ENCODE results near the gene PSMD7.
"Not testable (repeated sequence)": the region's sequence is repeated elsewhere in the genome, so short reads cannot be mapped to it uniquely, and the experiment has no call there.

The PSMD7 gene

DNA sequence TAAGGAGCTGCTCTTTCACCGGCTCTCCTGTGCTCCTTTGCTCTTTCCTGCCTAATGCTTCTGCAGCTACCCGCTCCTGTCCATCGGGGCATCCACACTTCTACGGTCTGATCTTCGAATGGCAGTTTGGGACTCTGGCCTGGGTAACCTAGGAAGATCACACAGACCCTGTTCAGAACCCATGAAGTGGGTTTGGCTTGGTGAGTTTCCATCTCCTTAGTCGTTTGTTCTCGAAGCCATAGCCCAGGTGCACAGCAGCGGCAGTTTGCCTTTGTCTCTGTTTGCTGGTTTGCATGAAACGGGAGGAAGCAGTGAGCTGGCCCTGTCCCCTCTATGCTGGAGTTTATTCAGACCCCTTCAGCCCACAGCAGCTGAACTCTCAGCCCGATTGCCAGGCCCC lies 29.0 kb downstream of the PSMD7 start:
- H3K27me3 ChIP-seq, result no peaks in the 10 kb centered on the region
- no peak overlapping the region for H3K27ac ChIP-seq
- H4K20me1 ChIP-seq, result peaks cover 0 to 20% (median 0%) of the 10 kb centered on the region in 11 experiments; a peak in 1 of 22 replicates

DNA sequence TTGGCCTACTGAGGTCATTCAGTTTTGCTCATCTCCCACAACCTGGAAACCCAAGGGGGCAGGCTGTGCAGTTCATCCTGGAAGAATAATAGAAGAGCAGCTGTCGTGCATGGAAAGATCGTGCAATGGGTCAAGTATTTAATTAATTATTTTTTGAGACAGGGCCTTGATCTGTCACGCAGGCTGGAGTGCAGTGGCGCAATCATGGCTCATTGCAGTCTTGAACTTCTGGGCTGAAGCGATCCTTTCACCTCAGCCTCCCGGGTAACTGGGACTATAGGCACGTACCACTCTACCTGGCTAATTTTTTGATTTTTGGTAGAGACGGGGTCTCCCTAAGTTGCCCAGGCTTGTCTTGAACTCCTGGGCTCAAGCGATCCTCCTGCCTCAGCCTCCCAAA lies 31.7 kb downstream of the PSMD7 start:
- Histone ChIP-seq H3K36me3 (peaks cover 45 to 85% (median 65%) of the 10 kb centered on the region in 11 experiments), H4K20me1 (peaks cover 0 to 18% (median 0%) of the 10 kb centered on the region in 11 experiments; a peak in 1 of 22 replicates)
- not testable (repeated sequence) for H3K4me3 ChIP-seq; H3K9me3 ChIP-seq (replicated peaks in 1 of 11); H3K27me3 ChIP-seq; H3K27ac ChIP-seq; H3K4me2 ChIP-seq; H3K9ac ChIP-seq; H3K4me1 ChIP-seq

More for the DNA sequence above, 29.0 kb downstream of the PSMD7 start:
- peaks cover 0 to 9% (median 0%) of the 10 kb centered on the region in 10 experiments; a peak in 3 of 20 replicates for H3K4me1 ChIP-seq
- no peaks in the 10 kb centered on the region for H3K9me3 ChIP-seq (replicated peaks in 1 of 11)
- no peak overlapping the region for H3K4me3 ChIP-seq
- H3K36me3 ChIP-seq, result peaks cover 32 to 76% (median 48%) of the 10 kb centered on the region in 11 experiments
- no peak for TF ChIP-seq Cebpa-rat (IDR thresholded peaks at IDR 0.05)
- H3K4me2 ChIP-seq, result no peak overlapping the region
- no peak overlapping the region for H3K9ac ChIP-seq

DNA sequence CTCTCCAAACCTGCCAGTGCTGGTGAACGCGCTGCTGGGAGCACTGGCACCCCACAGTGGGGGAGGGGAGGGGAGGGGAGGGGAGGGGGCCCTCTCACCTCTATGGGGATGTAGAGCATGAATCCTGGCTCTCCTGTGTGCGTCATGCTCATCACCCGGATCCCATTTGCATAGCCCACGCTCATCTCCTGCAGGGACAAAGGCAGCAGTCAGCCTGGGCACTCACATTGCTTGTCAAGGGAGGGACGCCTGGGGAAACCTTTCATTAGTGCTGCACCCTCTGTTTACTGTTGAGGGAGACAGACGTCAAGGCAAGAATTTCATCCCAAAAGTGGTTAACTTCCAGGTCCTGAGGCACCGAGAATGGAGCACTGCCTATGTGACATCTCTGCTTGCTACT lies 35.9 kb downstream of the PSMD7 start:
- H3K9me3 ChIP-seq (replicated peaks in 1 of 11); H3K4me2 ChIP-seq; H3K27ac ChIP-seq; H4K20me1 ChIP-seq; H3K4me1 ChIP-seq; H3K9ac ChIP-seq; H3K4me3 ChIP-seq; H3K27me3 ChIP-seq: not testable (repeated sequence)
- peaks cover 47 to 70% (median 56%) of the 10 kb centered on the region in 11 experiments for H3K36me3 ChIP-seq

DNA sequence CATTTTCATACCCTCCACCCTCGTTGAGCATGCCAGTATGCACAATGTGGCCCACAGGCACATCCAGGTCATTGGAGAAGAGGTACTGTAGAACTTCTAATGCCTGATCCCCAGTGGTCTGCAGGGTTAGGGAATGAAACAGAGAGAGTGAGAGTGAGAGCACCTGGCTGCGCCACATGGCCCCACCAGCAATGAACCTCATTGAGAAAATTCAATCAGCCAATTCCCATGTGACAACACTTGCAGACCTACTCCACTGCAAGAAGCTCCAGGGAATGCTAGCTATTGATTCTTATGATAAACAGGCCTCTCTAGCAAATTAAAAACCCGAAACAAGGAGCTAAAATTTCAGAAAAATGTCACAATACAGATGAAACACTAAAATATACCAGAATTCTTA lies 40.9 kb downstream of the PSMD7 start:
- H3K4me3 ChIP-seq; H3K9ac ChIP-seq; H3K27ac ChIP-seq; H4K20me1 ChIP-seq; H3K9me3 ChIP-seq (replicated peaks in 1 of 11); H3K4me1 ChIP-seq; H3K27me3 ChIP-seq; H3K4me2 ChIP-seq: not testable (repeated sequence)
- peaks cover 50 to 81% (median 65%) of the 10 kb centered on the region in 11 experiments for H3K36me3 ChIP-seq

DNA sequence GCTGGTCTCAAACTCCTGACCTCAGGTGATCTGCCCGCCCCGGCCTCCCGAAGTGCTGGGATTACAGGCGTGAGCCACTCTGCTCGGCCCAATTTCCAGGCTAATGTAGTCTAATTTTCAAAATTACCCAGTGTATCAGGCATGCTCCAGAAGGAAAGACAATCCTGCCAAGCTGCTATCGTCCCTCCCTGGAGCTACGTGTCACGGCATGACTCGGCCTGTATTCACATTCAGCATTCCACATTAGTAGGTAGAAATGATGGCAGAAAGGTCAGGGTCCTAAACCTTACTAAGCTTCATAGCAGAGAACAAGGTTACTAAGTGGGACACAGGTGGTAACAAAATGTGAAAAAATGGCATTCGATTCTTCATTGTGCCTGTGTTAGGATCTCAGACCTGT lies 42.6 kb downstream of the PSMD7 start:
- not testable (repeated sequence) for H4K20me1 ChIP-seq, H3K4me1 ChIP-seq

DNA sequence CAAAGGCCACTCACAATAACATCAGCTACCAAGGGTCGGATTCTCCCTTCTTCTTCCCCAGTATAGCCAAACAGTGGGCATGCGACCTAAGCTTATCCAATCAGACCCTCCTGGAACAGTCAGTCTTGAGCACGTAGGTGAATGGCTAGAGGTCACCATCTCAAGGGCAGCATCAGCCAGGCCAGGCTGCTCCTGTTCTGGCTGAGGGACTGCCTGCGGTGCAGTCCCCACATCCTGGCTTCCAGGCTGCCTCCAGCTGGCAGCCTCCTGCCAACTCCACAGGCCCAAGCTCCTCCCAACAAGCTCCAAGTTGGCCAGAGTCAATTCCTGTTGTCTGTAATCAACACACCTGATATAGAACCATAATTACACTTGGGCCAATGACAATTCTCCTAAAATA lies 56.4 kb downstream of the PSMD7 start:
- not testable (repeated sequence) for H3K9ac ChIP-seq; H3K4me2 ChIP-seq; H4K20me1 ChIP-seq; H3K4me1 ChIP-seq; H3K9me3 ChIP-seq (replicated peaks in 1 of 11); H3K27ac ChIP-seq; H3K4me3 ChIP-seq; H3K27me3 ChIP-seq
- H3K36me3 ChIP-seq, result peaks cover 67 to 86% (median 79%) of the 10 kb centered on the region in 11 experiments

More for the DNA sequence above, 42.6 kb downstream of the PSMD7 start:
- not testable (repeated sequence) for H3K27me3 ChIP-seq; H3K4me3 ChIP-seq; H3K4me2 ChIP-seq; H3K27ac ChIP-seq; H3K9ac ChIP-seq; H3K9me3 ChIP-seq (replicated peaks in 1 of 11)
- peaks cover 59 to 90% (median 75%) of the 10 kb centered on the region in 11 experiments for H3K36me3 ChIP-seq
